ENCODE results near the gene UBE4B. TPM values are rescaled to one million over a fixed set of nuclear protein-coding genes. Genes with fewer than 3 reads are reported as not detected.

The UBE4B gene
- total RNA-seq, 1 donor = 55.0 TPM

DNA sequence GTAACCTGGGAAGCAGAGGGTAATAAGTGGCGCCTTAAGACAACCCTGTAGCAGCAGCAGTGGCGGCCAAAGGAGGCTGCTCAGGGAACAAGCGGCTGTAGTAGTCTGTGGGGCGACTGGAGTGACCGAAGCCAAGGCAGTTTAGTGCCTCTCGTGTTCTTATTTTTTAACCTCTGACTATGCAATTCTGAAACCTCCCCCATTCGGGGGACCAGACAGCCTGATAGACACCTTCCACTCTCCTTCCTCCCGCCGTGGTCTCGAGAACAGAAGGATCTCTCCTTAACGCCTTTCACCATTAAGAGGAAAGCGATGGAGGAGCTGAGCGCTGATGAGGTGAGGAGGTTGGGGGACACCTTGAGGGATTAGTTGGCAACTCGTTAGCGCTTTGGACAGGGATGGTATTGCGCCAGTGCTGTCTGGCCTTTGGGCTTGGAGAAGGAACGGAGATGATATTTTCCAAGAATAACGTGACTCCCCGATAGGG is 644 bp downstream of the UBE4B start:
- TF ChIP-seq, protein P1, sequence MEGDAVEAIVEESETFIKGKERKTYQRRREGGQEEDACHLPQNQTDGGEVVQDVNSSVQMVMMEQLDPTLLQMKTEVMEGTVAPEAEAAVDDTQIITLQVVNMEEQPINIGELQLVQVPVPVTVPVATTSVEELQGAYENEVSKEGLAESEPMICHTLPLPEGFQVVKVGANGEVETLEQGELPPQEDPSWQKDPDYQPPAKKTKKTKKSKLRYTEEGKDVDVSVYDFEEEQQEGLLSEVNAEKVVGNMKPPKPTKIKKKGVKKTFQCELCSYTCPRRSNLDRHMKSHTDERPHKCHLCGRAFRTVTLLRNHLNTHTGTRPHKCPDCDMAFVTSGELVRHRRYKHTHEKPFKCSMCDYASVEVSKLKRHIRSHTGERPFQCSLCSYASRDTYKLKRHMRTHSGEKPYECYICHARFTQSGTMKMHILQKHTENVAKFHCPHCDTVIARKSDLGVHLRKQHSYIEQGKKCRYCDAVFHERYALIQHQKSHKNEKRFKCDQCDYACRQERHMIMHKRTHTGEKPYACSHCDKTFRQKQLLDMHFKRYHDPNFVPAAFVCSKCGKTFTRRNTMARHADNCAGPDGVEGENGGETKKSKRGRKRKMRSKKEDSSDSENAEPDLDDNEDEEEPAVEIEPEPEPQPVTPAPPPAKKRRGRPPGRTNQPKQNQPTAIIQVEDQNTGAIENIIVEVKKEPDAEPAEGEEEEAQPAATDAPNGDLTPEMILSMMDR (IDR thresholded peaks at IDR 0.05; ENCODE audit: insufficient read depth, low read length) = no peak
- peak; percentile 43 for DNase-seq (ENCODE audit: low read depth)
- peak overlapping the region; percentile 83 for H3K4me3 ChIP-seq (ENCODE audit: low read depth, low read length)

DNA sequence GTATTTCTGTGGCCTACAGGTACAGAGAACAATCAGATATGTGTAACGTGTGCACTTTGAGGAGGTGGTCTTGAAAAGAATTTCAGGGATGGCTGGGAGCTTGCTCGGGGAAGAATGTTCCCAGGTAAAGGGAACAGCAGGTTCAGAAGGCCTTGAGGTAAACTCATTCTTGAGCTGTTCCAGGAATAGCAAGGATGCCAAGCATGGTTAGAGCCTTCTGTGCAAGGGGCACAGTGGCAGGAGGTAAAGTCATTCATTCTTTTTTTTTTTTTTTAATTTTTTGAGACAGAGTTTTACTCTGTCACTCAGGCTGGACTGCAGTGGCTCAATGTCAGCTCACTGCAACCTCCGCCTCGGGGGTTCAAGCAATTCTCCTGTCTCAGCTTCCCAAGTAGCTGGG is 10.0 kb downstream of the UBE4B start:
- DNase-seq (ENCODE audit: low read depth) = no peak
- TF ChIP-seq, protein P1 (IDR thresholded peaks at IDR 0.05; ENCODE audit: insufficient read depth, low read length) = no peak
- H3K4me3 ChIP-seq (ENCODE audit: low read depth, low read length) = no peak overlapping the region

DNA sequence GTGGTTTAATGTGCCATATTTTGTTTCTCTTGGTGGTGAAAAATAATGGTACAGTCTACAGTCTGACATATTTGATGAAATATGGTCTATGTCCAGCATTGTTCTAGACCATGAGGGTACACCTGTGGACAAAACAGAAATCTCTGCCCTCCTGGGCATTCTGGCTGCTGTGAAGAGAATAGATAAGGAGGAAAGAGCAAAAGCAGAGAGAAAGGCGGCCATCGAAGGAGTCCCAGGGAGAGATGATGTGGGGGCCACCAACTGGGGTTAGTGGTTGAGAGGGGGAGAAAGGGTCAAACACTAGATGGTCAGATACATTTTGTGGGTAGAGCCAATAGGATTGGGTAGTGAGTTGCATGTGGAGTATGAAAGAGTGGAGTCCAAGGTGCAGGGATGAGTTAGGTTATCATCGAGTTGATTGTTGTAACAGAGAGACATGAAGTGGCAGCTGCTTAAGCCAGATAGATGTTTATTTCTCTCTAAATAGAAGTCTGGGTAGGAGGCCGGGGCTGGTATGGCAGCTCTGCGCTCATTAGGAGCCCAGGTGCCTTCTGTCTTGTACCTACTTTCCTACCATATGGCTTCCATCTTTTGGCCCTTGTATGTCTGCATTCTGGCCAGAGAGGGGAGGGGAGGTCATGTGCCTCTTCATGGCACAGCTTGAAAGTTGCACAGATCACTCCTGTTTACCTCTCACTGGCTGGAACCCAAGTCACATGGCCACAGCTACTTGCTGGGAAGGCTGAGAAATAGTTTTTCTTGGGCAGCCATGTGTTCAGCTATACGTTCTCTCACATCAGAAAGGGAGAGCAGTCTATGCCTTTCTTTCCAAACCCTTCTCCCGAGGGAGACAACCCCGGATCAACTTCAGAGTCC is 13.0 kb downstream of the UBE4B start:
- DNase-seq (ENCODE audit: low read depth) = peak; percentile 61
- H3K4me3 ChIP-seq (ENCODE audit: low read depth, low read length) = peak overlapping the region; percentile 7
- TF ChIP-seq, protein P1 (IDR thresholded peaks at IDR 0.05; ENCODE audit: insufficient read depth, low read length) = no peak

DNA sequence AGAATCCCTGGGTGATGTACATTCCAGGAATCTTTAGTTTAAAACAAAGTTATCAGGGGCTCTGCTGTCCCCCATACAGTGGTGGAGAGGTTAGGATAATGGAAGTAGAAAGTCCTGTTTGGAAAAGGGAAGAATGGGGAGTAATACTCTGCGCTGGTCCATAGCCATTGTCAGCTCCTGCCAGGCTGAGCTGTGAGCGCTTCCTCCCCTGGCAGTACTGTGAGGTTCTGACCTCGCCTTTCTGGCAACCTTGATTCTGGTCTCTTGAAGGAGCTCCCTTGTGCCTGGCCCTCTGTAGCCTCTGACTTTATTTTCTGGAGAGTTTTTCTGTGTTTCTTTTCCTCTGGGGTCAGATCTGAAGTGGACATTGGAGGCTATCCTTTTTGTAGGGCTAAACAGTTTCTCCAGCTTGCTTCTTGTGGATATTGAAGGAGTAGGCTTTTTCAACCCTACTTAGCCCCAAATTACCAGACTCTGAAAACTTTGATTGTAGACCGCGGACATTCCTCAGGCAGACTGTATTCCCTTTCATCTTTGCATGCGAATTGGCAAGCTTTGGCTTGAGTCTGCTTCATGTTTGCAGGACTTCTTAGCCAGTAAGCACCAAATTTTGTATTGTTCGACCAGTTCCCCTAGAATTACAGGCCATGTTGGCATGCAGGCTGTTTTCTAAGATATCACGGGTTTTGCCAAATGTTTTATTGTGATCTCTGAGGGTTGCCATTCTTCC is 13.8 kb downstream of the UBE4B start:
- TF ChIP-seq, protein P1 (IDR thresholded peaks at IDR 0.05; ENCODE audit: insufficient read depth, low read length) = no peak
- peak overlapping the region; percentile 7 for H3K4me3 ChIP-seq (ENCODE audit: low read depth, low read length)
- peak; percentile 73 for DNase-seq (ENCODE audit: low read depth)

DNA sequence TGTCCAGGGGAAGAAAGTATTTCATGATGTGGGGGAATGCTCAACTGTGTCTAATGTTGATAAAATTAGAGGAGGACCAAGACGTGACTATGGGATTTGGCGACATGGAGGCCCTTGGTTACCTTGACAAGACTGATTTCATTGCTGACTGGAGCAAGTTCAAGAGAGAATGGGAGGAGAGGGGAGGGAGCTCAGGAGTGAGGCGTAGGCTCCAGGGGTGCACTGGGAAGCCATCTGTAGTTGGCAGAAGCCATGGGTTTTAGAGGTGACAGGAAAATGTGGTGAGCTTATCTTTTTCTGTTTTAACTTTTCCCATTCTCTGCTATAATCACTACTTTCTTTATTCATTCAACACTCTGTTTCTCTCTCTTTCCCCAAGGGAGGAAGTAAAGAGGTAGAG is 15.8 kb downstream of the UBE4B start:
- no peak for DNase-seq (ENCODE audit: low read depth)
- H3K4me3 ChIP-seq (ENCODE audit: low read depth, low read length) = no peak overlapping the region
- TF ChIP-seq, protein P1 (IDR thresholded peaks at IDR 0.05; ENCODE audit: insufficient read depth, low read length) = no peak

DNA sequence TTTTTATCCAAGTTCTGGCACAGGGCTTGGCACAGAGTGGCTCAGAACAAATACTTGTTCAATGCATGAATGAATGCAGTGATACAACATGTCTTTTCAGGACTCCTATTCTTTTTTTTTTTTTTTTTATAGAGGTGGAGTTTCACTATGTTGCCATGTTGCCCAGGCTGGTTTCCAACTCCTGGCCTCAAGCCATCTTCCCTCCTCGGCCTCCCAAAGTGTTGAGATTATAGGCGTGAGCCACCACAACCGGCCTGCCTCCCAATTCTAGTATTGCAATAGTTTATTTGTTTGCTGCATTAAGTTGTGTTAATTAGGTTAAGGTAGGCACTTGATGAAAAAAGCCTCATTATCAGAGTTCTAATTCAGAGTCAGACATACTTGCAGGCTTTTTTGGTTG is 17.9 kb downstream of the UBE4B start:
- TF ChIP-seq, protein P1 (IDR thresholded peaks at IDR 0.05; ENCODE audit: insufficient read depth, low read length) = no peak
- no peak for DNase-seq (ENCODE audit: low read depth)
- no peak overlapping the region for H3K4me3 ChIP-seq (ENCODE audit: low read depth, low read length)

Measured in fibroblast of the aortic adventitia (primary cell).